ENCODE measurements around the gene CLMP.
"Not testable (repeated sequence)": the region's sequence is repeated elsewhere in the genome, so short reads cannot be mapped to it uniquely, and the experiment has no call there.

Gene CLMP

GRCh38 chr11:123091506-123091905 is 103.5 kb downstream of the CLMP start:
- DNase-seq (ENCODE audit: low read depth): no peak
- TF ChIP-seq CTCF (IDR thresholded peaks at IDR 0.05; ENCODE audit: insufficient read depth, low read depth, low read length, missing control alignments): no peak
- no peak overlapping the region for H3K4me3 ChIP-seq (ENCODE audit: low read length)

- not testable (repeated sequence) for H3K4me3 ChIP-seq (ENCODE audit: low read length); DNase-seq (ENCODE audit: low read depth)
These were observed 104.9 kb downstream of the CLMP start for GRCh38 chr11:123090168-123090567.

- H3K4me3 ChIP-seq (ENCODE audit: low read length); DNase-seq (ENCODE audit: low read depth): not testable (repeated sequence)
These were observed 106.2 kb downstream of the CLMP start for GRCh38 chr11:123088896-123089295.

- DNase-seq (ENCODE audit: low read depth); H3K4me3 ChIP-seq (ENCODE audit: low read length): not testable (repeated sequence)
These were observed 107.4 kb downstream of the CLMP start for GRCh38 chr11:123087657-123088056.

GRCh38 chr11:123086305-123086704 is 108.7 kb downstream of the CLMP start:
- no peak for DNase-seq (ENCODE audit: low read depth)
- TF ChIP-seq CTCF (IDR thresholded peaks at IDR 0.05; ENCODE audit: insufficient read depth, low read depth, low read length, missing control alignments): no peak
- H3K4me3 ChIP-seq (ENCODE audit: low read length): no peak overlapping the region

- DNase-seq (ENCODE audit: low read depth): no peak
- H3K4me3 ChIP-seq (ENCODE audit: low read length): no peak overlapping the region
- no peak for TF ChIP-seq CTCF (IDR thresholded peaks at IDR 0.05; ENCODE audit: insufficient read depth, low read depth, low read length, missing control alignments)
These were observed 109.6 kb downstream of the CLMP start for GRCh38 chr11:123085497-123085896.

GRCh38 chr11:123084454-123084853 is 110.6 kb downstream of the CLMP start:
- no peak for TF ChIP-seq CTCF (IDR thresholded peaks at IDR 0.05; ENCODE audit: insufficient read depth, low read depth, low read length, missing control alignments)
- no peak for DNase-seq (ENCODE audit: low read depth)
- no peak overlapping the region for H3K4me3 ChIP-seq (ENCODE audit: low read length)

GRCh38 chr11:123083623-123084029 is 111.4 kb downstream of the CLMP start:
- peak; percentile 95 for DNase-seq (ENCODE audit: low read depth)
- TF ChIP-seq CTCF (IDR thresholded peaks at IDR 0.05; ENCODE audit: insufficient read depth, low read depth, low read length, missing control alignments): no peak
- no peak overlapping the region for H3K4me3 ChIP-seq (ENCODE audit: low read length)

- H3K4me3 ChIP-seq (ENCODE audit: low read length): no peak overlapping the region
- DNase-seq (ENCODE audit: low read depth): no peak
- TF ChIP-seq CTCF (IDR thresholded peaks at IDR 0.05; ENCODE audit: insufficient read depth, low read depth, low read length, missing control alignments): no peak
These were observed 112.1 kb downstream of the CLMP start for GRCh38 chr11:123082977-123083376.

All from epithelial cell of esophagus (primary cell).